Measurements from ENCODE around the gene CCDC60. TPM values are rescaled to one million over a fixed set of nuclear protein-coding genes. Genes with fewer than 3 reads are reported as not detected.

The CCDC60 gene
- total RNA-seq, 5 donors from 2014 or later (not counting 1 experiment from before 2014, with no cell fraction given): not detected

DNA sequence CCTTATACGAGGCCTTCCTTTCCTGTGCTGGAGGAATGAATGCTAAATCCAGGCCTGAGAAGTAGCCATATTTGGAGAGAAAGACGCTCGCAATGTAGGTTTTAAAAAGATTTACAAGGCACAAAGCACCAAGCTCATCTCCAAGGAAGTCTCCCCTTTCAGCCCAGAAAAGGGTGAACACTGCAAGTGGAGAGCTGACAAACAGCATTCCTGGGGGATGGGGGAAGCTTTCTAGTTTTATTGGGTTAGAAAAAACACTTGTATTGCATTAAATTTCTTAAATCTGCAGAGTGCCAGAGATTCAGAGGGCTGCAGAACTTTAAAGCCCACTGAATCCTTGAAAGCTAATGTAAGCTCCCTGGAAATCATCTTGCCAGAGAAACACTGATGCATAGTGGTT is 34.6 kb downstream of the CCDC60 start:
- WGBS (ENCODE audit: insufficient coverage): 67% methylated on average over 1 of the region's 3 CpGs
- Histone ChIP-seq H3K9me3 (no peaks in the 10 kb centered on the region), H3K4me3 (ENCODE audit: control insufficient read depth in 1 of 2, extremely low read depth in 1 of 2, low read length in 1 of 2) (no peak overlapping the region), H3K27ac (ENCODE audit: low read length) (no peak overlapping the region), H3K4me1 (ENCODE audit: control insufficient read depth in 1 of 2, extremely low read depth in 1 of 2, insufficient read depth in 2 of 2, low read length in 2 of 2) (no peaks in the 10 kb centered on the region), H3K36me3 (ENCODE audit: control insufficient read depth in 2 of 2, extremely low read depth in 1 of 2, insufficient read depth in 1 of 2, low read length in 1 of 2) (no peaks in the 10 kb centered on the region), H3K27me3 (replicated peaks in 1 of 2; ENCODE audit: control insufficient read depth in 2 of 2, extremely low read depth in 1 of 2, insufficient read depth in 2 of 2, low read length in 1 of 2) (no peaks in the 10 kb centered on the region)
- CTCF ChIA-PET: interaction anchor here in 1 of 2 donors (1.1 kb wide), 1 partner anchor 9 kb away, joined by 3 read pairs; no protein-coding TSS in a partner anchor
- no peaks in the 10 kb centered on the region for H3K4me1 Mint-ChIP-seq
- no peaks in the 10 kb centered on the region for H3K9me3 Mint-ChIP-seq
- no peak for ATAC-seq (replicated peaks in 1 of 4)
- H3K4me3 Mint-ChIP-seq: no peak overlapping the region
- H3K27me3 Mint-ChIP-seq: peaks cover 11 to 12% of the 10 kb centered on the region in 2 donors
- POLR2A ChIA-PET: no interaction called here
- H3K36me3 Mint-ChIP-seq: no peaks in the 10 kb centered on the region
- DNase-seq: no peak
- H3K27ac Mint-ChIP-seq: no peak overlapping the region

GRCh38 chr12:119369907-119370546 is 35.5 kb downstream of the CCDC60 start:
- H3K9me3 Mint-ChIP-seq: no peaks in the 10 kb centered on the region
- Histone ChIP-seq H3K27me3 (replicated peaks in 1 of 2; ENCODE audit: control insufficient read depth in 2 of 2, extremely low read depth in 1 of 2, insufficient read depth in 2 of 2, low read length in 1 of 2) (no peaks in the 10 kb centered on the region), H3K4me3 (ENCODE audit: control insufficient read depth in 1 of 2, extremely low read depth in 1 of 2, low read length in 1 of 2) (no peak overlapping the region), H3K36me3 (ENCODE audit: control insufficient read depth in 2 of 2, extremely low read depth in 1 of 2, insufficient read depth in 1 of 2, low read length in 1 of 2) (no peaks in the 10 kb centered on the region), H3K27ac (ENCODE audit: low read length) (no peak overlapping the region), H3K9me3 (no peaks in the 10 kb centered on the region), H3K4me1 (ENCODE audit: control insufficient read depth in 1 of 2, extremely low read depth in 1 of 2, insufficient read depth in 2 of 2, low read length in 2 of 2) (no peaks in the 10 kb centered on the region)
- H3K36me3 Mint-ChIP-seq: no peaks in the 10 kb centered on the region
- CTCF ChIA-PET: interaction anchor here in 1 of 2 donors (1.1 kb wide), 1 partner anchor 8 kb away, joined by 3 read pairs; no protein-coding TSS in a partner anchor
- 79% methylated on average over 7 of the region's 10 CpGs for WGBS (ENCODE audit: insufficient coverage)
- H3K4me1 Mint-ChIP-seq: no peaks in the 10 kb centered on the region
- POLR2A ChIA-PET: no interaction called here
- H3K27ac Mint-ChIP-seq: no peak overlapping the region
- ATAC-seq (replicated peaks in 1 of 4) (no peak), DNase-seq (no peak)
- peaks cover 6 to 8% of the 10 kb centered on the region in 2 donors for H3K27me3 Mint-ChIP-seq
- H3K4me3 Mint-ChIP-seq: no peak overlapping the region

- ChIA-PET POLR2A (no interaction called here), CTCF (no interaction called here)
- Mint-ChIP-seq H3K36me3 (no peaks in the 10 kb centered on the region), H3K9me3 (no peaks in the 10 kb centered on the region), H3K4me3 (no peak overlapping the region), H3K4me1 (no peaks in the 10 kb centered on the region), H3K27ac (no peak overlapping the region), H3K27me3 (peaks cover 6 to 13% of the 10 kb centered on the region in 2 donors)
- Histone ChIP-seq H3K4me3 (ENCODE audit: control insufficient read depth in 1 of 2, extremely low read depth in 1 of 2, low read length in 1 of 2) (no peak overlapping the region), H3K36me3 (ENCODE audit: control insufficient read depth in 2 of 2, extremely low read depth in 1 of 2, insufficient read depth in 1 of 2, low read length in 1 of 2) (no peaks in the 10 kb centered on the region), H3K9me3 (no peaks in the 10 kb centered on the region), H3K27me3 (replicated peaks in 1 of 2; ENCODE audit: control insufficient read depth in 2 of 2, extremely low read depth in 1 of 2, insufficient read depth in 2 of 2, low read length in 1 of 2) (no peaks in the 10 kb centered on the region), H3K4me1 (ENCODE audit: control insufficient read depth in 1 of 2, extremely low read depth in 1 of 2, insufficient read depth in 2 of 2, low read length in 2 of 2) (no peaks in the 10 kb centered on the region), H3K27ac (ENCODE audit: low read length) (no peak overlapping the region)
- ATAC-seq (replicated peaks in 1 of 4): no peak
- DNase-seq: no peak
- 86% methylated on average over 3 of the region's 7 CpGs for WGBS (ENCODE audit: insufficient coverage)
These were observed 38.0 kb downstream of the CCDC60 start for GRCh38 chr12:119372540-119372939.

GRCh38 chr12:119373001-119373400 is 38.5 kb downstream of the CCDC60 start:
- WGBS (ENCODE audit: insufficient coverage): 68% methylated on average over 3 of the region's 3 CpGs
- H3K4me1 Mint-ChIP-seq: no peaks in the 10 kb centered on the region

GRCh38 chr12:119373666-119374065 is 39.1 kb downstream of the CCDC60 start:
- H3K27ac Mint-ChIP-seq: no peak overlapping the region
- Histone ChIP-seq H3K36me3 (ENCODE audit: control insufficient read depth in 2 of 2, extremely low read depth in 1 of 2, insufficient read depth in 1 of 2, low read length in 1 of 2) (no peaks in the 10 kb centered on the region), H3K9me3 (no peaks in the 10 kb centered on the region), H3K4me3 (ENCODE audit: control insufficient read depth in 1 of 2, extremely low read depth in 1 of 2, low read length in 1 of 2) (no peak overlapping the region), H3K27me3 (replicated peaks in 1 of 2; ENCODE audit: control insufficient read depth in 2 of 2, extremely low read depth in 1 of 2, insufficient read depth in 2 of 2, low read length in 1 of 2) (no peaks in the 10 kb centered on the region), H3K4me1 (ENCODE audit: control insufficient read depth in 1 of 2, extremely low read depth in 1 of 2, insufficient read depth in 2 of 2, low read length in 2 of 2) (no peaks in the 10 kb centered on the region), H3K27ac (ENCODE audit: low read length) (no peak overlapping the region)
- H3K4me3 Mint-ChIP-seq: no peak overlapping the region
- ChIA-PET CTCF (no interaction called here), POLR2A (no interaction called here)
- H3K9me3 Mint-ChIP-seq: no peaks in the 10 kb centered on the region
- peaks cover 3 to 12% of the 10 kb centered on the region in 2 donors for H3K27me3 Mint-ChIP-seq
- no peaks in the 10 kb centered on the region for H3K36me3 Mint-ChIP-seq
- WGBS (ENCODE audit: insufficient coverage): no CpG with 5 or more reads among the region's 2 CpGs
- no peaks in the 10 kb centered on the region for H3K4me1 Mint-ChIP-seq
- ATAC-seq (replicated peaks in 1 of 4): no peak
- DNase-seq: no peak

More at GRCh38 chr12:119373001-119373400, 38.5 kb downstream of the CCDC60 start:
- Histone ChIP-seq H3K9me3 (no peaks in the 10 kb centered on the region), H3K4me3 (ENCODE audit: control insufficient read depth in 1 of 2, extremely low read depth in 1 of 2, low read length in 1 of 2) (no peak overlapping the region), H3K4me1 (ENCODE audit: control insufficient read depth in 1 of 2, extremely low read depth in 1 of 2, insufficient read depth in 2 of 2, low read length in 2 of 2) (no peaks in the 10 kb centered on the region), H3K27ac (ENCODE audit: low read length) (no peak overlapping the region), H3K36me3 (ENCODE audit: control insufficient read depth in 2 of 2, extremely low read depth in 1 of 2, insufficient read depth in 1 of 2, low read length in 1 of 2) (no peaks in the 10 kb centered on the region), H3K27me3 (replicated peaks in 1 of 2; ENCODE audit: control insufficient read depth in 2 of 2, extremely low read depth in 1 of 2, insufficient read depth in 2 of 2, low read length in 1 of 2) (no peaks in the 10 kb centered on the region)
- no peaks in the 10 kb centered on the region for H3K36me3 Mint-ChIP-seq
- no peak overlapping the region for H3K27ac Mint-ChIP-seq
- H3K4me3 Mint-ChIP-seq: no peak overlapping the region
- H3K27me3 Mint-ChIP-seq: peaks cover 6 to 15% of the 10 kb centered on the region in 2 donors
- DNase-seq (no peak), ATAC-seq (replicated peaks in 1 of 4) (no peak)
- CTCF ChIA-PET: no interaction called here
- no peaks in the 10 kb centered on the region for H3K9me3 Mint-ChIP-seq
- POLR2A ChIA-PET: no interaction called here

DNA sequence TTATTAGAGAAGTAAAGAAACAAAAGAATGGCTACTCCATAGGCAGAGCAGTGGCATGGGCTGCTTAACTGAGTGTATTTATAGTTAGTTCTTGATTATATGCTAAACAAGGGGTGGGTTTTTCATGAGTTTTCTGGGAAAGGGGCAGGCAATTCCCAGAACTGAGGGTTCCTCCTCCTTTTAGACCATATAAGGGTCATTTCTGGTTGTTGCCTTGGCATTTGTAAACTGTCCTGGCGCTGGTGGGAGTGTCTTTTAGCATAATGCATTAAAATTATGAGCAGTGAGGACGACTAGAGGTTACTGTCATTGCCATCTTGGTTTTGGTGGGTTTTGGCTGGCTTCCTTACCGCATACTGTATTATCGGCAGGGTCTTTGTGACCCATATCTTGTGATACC is 40.1 kb downstream of the CCDC60 start:
- Mint-ChIP-seq H3K9me3 (no peaks in the 10 kb centered on the region), H3K36me3 (no peaks in the 10 kb centered on the region), H3K4me3 (no peak overlapping the region), H3K4me1 (no peaks in the 10 kb centered on the region), H3K27ac (no peak overlapping the region), H3K27me3 (peaks cover 0 to 9% of the 10 kb centered on the region in 2 donors)
- ATAC-seq (replicated peaks in 1 of 4) (no peak), DNase-seq (no peak)
- no peak overlapping the region for H3K4me3 ChIP-seq (ENCODE audit: control insufficient read depth in 1 of 2, extremely low read depth in 1 of 2, low read length in 1 of 2)
- H3K36me3 ChIP-seq (ENCODE audit: control insufficient read depth in 2 of 2, extremely low read depth in 1 of 2, insufficient read depth in 1 of 2, low read length in 1 of 2): no peaks in the 10 kb centered on the region
- no peaks in the 10 kb centered on the region for H3K4me1 ChIP-seq (ENCODE audit: control insufficient read depth in 1 of 2, extremely low read depth in 1 of 2, insufficient read depth in 2 of 2, low read length in 2 of 2)
- no peak overlapping the region for H3K27ac ChIP-seq (ENCODE audit: low read length)
- ChIA-PET CTCF (no interaction called here), POLR2A (no interaction called here)
- H3K9me3 ChIP-seq: no peaks in the 10 kb centered on the region
- WGBS (ENCODE audit: insufficient coverage): 100% methylated on average over 1 of the region's 4 CpGs
- no peaks in the 10 kb centered on the region for H3K27me3 ChIP-seq (replicated peaks in 1 of 2; ENCODE audit: control insufficient read depth in 2 of 2, extremely low read depth in 1 of 2, insufficient read depth in 2 of 2, low read length in 1 of 2)
